Non-pigmented ciliary epithelial cell (primary cell): ENCODE measurements around the gene EEF1G.
A peak's percentile ranks its signal among the peaks of the same experiment; 100 is the strongest.
"Not testable (repeated sequence)": the region's sequence is repeated elsewhere in the genome, so short reads cannot be mapped to it uniquely, and the experiment has no call there.

Experiments used
- DNase-seq: peaks from one replicate; pipeline ENCODE4 v3.0.0-alpha.2; 2010; ENCODE audit warnings: low read depth

The EEF1G gene

GRCh38 chr11:62577046-62577714 is 3.5 kb upstream of the EEF1G start:
- no peak for DNase-seq

GRCh38 chr11:62575837-62576236 is 2.1 kb upstream of the EEF1G start:
- DNase-seq, result no peak

GRCh38 chr11:62575156-62575555 is 1.5 kb upstream of the EEF1G start:
- DNase-seq, result no peak

- no peak for DNase-seq
These were observed 826 bp upstream of the EEF1G start for GRCh38 chr11:62574363-62575071.

GRCh38 chr11:62573006-62573591 is 592 bp downstream of the EEF1G start:
- no peak for DNase-seq

- DNase-seq, result no peak
These were observed 1.3 kb downstream of the EEF1G start for GRCh38 chr11:62572431-62572830.

- DNase-seq, result not testable (repeated sequence)
These were observed 2.2 kb downstream of the EEF1G start for GRCh38 chr11:62571493-62571892.

GRCh38 chr11:62570903-62571302 is 2.8 kb downstream of the EEF1G start:
- not testable (repeated sequence) for DNase-seq

GRCh38 chr11:62569611-62570010 is 4.1 kb downstream of the EEF1G start:
- DNase-seq, result no peak

- no peak for DNase-seq
These were observed 6.6 kb downstream of the EEF1G start for GRCh38 chr11:62567018-62567633.

- DNase-seq, result no peak
These were observed 7.4 kb downstream of the EEF1G start for GRCh38 chr11:62566247-62566646.

- no peak for DNase-seq
These were observed 8.4 kb downstream of the EEF1G start for GRCh38 chr11:62565100-62565802.

GRCh38 chr11:62561677-62562230 is 11.9 kb downstream of the EEF1G start:
- DNase-seq, result not testable (repeated sequence)

GRCh38 chr11:62560566-62561103 is 13.1 kb downstream of the EEF1G start:
- DNase-seq, result peak; percentile 95

- not testable (repeated sequence) for DNase-seq
These were observed 14.1 kb downstream of the EEF1G start for GRCh38 chr11:62559626-62560025.

- no peak for DNase-seq
These were observed 14.5 kb downstream of the EEF1G start for GRCh38 chr11:62559204-62559603.

GRCh38 chr11:62558669-62559068 is 15.0 kb downstream of the EEF1G start:
- no peak for DNase-seq

GRCh38 chr11:62556875-62557631 is 16.6 kb downstream of the EEF1G start:
- no peak for DNase-seq

- peak; percentile 67 for DNase-seq
These were observed 17.4 kb downstream of the EEF1G start for GRCh38 chr11:62556108-62556874.

- no peak for DNase-seq
These were observed 18.1 kb downstream of the EEF1G start for GRCh38 chr11:62555464-62556107.
